Lower lobe of right lung (tissue), 2 donors: ENCODE measurements around the gene SRP54. TPM values are rescaled to one million over a fixed set of nuclear protein-coding genes. Genes with fewer than 3 reads are reported as not detected.
A peak's percentile ranks its signal among the peaks of the same experiment; 100 is the strongest.

Experiments used
- ATAC-seq, 2 donors: fragments of 200-7000 bp; cut with Tn5 transposase; one replicate each; pipeline ENCODE4 v1.9.1; 2020 to 2022; ENCODE audit warnings: mild to moderate bottlenecking in 2 of 2, moderate library complexity in 2 of 2
- DNase-seq: peaks from one replicate; pipeline ENCODE4 v3.0.0-alpha.2; 2020
- H3K27ac ChIP-seq: fragments of 200-600 bp; one replicate; pipeline ENCODE4 v1.8.0; 2022
- H3K27me3 ChIP-seq: fragments of 200-600 bp; one replicate; pipeline ENCODE4 v1.8.0; 2022; ENCODE audit warnings: low read depth
- H3K36me3 ChIP-seq: fragments of 200-600 bp; one replicate; pipeline ENCODE4 v1.8.0; 2022; ENCODE audit warnings: mild to moderate bottlenecking
- H3K4me1 ChIP-seq: fragments of 200-600 bp; one replicate; pipeline ENCODE4 v1.8.0; 2022
- H3K4me3 ChIP-seq: fragments of 200-600 bp; one replicate; pipeline ENCODE4 v1.8.0; 2022; ENCODE audit warnings: mild to moderate bottlenecking
- H3K9me3 ChIP-seq: fragments of 200-600 bp; one replicate; pipeline ENCODE4 v1.8.0; 2022
- CTCF ChIP-seq: fragments of 200-600 bp; IDR thresholded peaks from one replicate; pipeline ENCODE4 v1.8.0; 2022; ENCODE audit warnings: antibody characterized with exemption, mild to moderate bottlenecking
- intact Hi-C: fragments of 100-400 bp; cut with DNase I; formaldehyde crosslinking; loops from one replicate; pipeline ENCODE4 v1.11.0; 2022
- long read RNA-seq: library from polyadenylated mRNA; unstranded; transcript quantifications from one replicate; pipeline ENCODE4 v2.0.0, GENCODE V29; 2021
- total RNA-seq: library from RNA; stranded (reverse); fragmentation: NEBNext Ultra II Directional; extraction: Animal tissue kit (Norgen Biotek cat#: 25700); gene quantifications from one replicate; pipeline ENCODE4 v1.2.1, GENCODE V29; 2021
- donor health status: DM: no; HTN: yes; CAD: no; lungs with severe emphysema.

SRP54 gene
- 41.7 TPM for total RNA-seq
- long read RNA-seq, transcript SRP54-201 (16 exons, 2,279 nt), result major isoform, 89 of 99 reads
- long read RNA-seq, partial matches to known transcripts, result 3 of 99 reads
- long read RNA-seq, other reads (novel, unspliced or antisense), result 5 of 99 reads

DNA sequence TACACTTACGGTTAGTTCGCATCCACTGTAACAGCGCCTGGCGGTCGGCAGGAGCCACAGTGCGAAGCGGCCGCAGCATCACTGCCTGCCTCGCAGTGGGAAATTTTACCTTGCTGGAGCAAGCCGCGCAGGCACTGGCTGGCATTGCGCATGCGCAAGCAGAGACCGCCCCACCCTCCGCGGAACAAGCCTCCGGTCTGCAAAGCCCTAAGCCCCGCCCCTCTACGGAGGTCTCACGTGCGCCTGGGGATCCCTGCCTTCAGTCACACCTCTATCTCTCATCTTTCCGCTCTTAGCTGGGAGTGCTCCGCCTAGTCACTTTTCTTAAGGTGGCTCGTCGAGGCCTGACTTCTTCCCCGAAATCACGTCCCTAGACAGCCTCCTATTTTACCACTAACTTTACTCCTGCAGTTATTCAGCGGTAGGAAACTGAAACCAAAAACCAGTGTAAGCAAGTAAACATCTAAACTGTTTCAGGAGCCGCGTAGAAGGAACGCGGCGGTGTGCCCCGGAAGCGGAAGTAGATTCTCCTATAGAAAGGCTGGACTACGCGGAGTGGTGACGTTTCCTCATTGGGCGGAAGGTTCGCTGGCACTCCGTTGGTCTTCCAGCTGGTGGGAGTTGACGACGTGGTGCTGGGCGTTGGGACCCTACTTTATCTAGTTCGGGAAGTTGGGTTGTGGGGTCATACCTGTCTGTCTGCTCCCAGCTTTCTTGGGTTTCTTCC is at the start of gene SRP54:
Gene SRP54 (plus strand): TSS at position 572 of the 727 bp plus-strand sequence. CDS start 13,718 bp downstream, outside the sequence.
- peak within 1 kb of the TSS; percentile 92 for H3K4me3 ChIP-seq
- no peak for TF ChIP-seq CTCF
- H3K27me3 ChIP-seq, result no peaks in the 10 kb centered on the region
- ATAC-seq (peak; percentile 96 to 98), DNase-seq (peak; percentile 99)
- H3K4me1 ChIP-seq, result peaks cover 55% of the 10 kb centered on the region
- no peaks in the 10 kb centered on the region for H3K36me3 ChIP-seq
- peak within 1 kb of the TSS; percentile 97 for H3K27ac ChIP-seq
- no peaks in the 10 kb centered on the region for H3K9me3 ChIP-seq
- intact Hi-C loops, result no loop called here

DNA sequence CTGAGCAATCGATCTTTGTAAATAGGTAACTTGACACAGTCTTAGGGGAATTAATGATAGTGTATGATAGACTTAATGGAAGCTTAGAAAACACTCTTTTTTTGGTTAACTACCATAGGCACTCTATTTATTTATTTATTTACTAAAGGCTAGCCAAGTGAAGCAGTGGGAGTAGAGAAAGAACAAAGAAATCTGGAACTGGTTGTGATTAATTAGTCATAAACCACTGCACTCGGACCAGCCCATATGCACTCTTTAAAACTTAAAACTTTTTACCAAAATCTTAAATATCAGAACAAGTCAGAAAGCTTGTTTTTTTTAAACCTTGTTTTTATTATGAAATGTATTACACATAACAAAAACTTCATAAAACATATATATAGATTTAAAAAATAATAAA is 49.5 kb upstream of the SRP54 start:
- ATAC-seq (no peak), DNase-seq (no peak)
- Histone ChIP-seq H3K36me3 (no peaks in the 10 kb centered on the region), H3K4me3 (no peak overlapping the region), H3K4me1 (peaks cover 14% of the 10 kb centered on the region), H3K27me3 (no peaks in the 10 kb centered on the region), H3K9me3 (no peaks in the 10 kb centered on the region), H3K27ac (no peak overlapping the region)
- intact Hi-C loops, result no loop called here
- TF ChIP-seq CTCF, result no peak

GRCh38 chr14:34935488-34935887 is 47.3 kb upstream of the SRP54 start:
- no peak overlapping the region for H3K27ac ChIP-seq
- H3K36me3 ChIP-seq, result no peaks in the 10 kb centered on the region
- intact Hi-C loops, result no loop called here
- H3K4me1 ChIP-seq, result peaks cover 13% of the 10 kb centered on the region
- H3K9me3 ChIP-seq, result no peaks in the 10 kb centered on the region
- no peak for TF ChIP-seq CTCF
- no peak overlapping the region for H3K4me3 ChIP-seq
- DNase-seq (no peak), ATAC-seq (peak; percentile 42 to 46)
- no peaks in the 10 kb centered on the region for H3K27me3 ChIP-seq

GRCh38 chr14:34937442-34937841 is 45.4 kb upstream of the SRP54 start:
- Histone ChIP-seq H3K4me1 (no peaks in the 10 kb centered on the region), H3K36me3 (no peaks in the 10 kb centered on the region), H3K27ac (no peak overlapping the region), H3K9me3 (no peaks in the 10 kb centered on the region), H3K27me3 (no peaks in the 10 kb centered on the region), H3K4me3 (no peak overlapping the region)
- intact Hi-C loops, result no loop called here
- TF ChIP-seq CTCF, result no peak
- no peak for DNase-seq
- ATAC-seq, result no peak

- no peaks in the 10 kb centered on the region for H3K9me3 ChIP-seq
- intact Hi-C loops, result no loop called here
- no peak for TF ChIP-seq CTCF
- H3K27me3 ChIP-seq, result no peaks in the 10 kb centered on the region
- H3K4me1 ChIP-seq, result no peaks in the 10 kb centered on the region
- no peak for ATAC-seq
- no peak overlapping the region for H3K4me3 ChIP-seq
- DNase-seq, result no peak
- no peak overlapping the region for H3K27ac ChIP-seq
- no peaks in the 10 kb centered on the region for H3K36me3 ChIP-seq
These were observed 44.9 kb upstream of the SRP54 start for GRCh38 chr14:34937876-34938275.
